Prostate gland (tissue), 2 donors: Measurements from ENCODE around the gene PALM3.

ENCODE experiments used
- POLR2A ChIP-seq: fragments of 450-650 bp; IDR thresholded peaks from one replicate; pipeline ENCODE4 v1.6.1; 2016; ENCODE audit warnings: antibody characterized with exemption, mild to moderate bottlenecking
- TF ChIP-seq, protein P1 (sequence below), 4 experiments: fragments of 200-600 bp in 2 of 4; fragments of 450-650 bp in 2 of 4; sonication (generic) in 2 of 4; IDR thresholded peaks; 1 replicate in 3 of 4; 2 replicates in 1 of 4; pipeline ENCODE4 v1.5.1; 2016 to 2019; ENCODE audit warnings: antibody characterized with exemption in 4 of 4, mild to moderate bottlenecking in 2 of 4, moderate library complexity in 2 of 4

DNA sequence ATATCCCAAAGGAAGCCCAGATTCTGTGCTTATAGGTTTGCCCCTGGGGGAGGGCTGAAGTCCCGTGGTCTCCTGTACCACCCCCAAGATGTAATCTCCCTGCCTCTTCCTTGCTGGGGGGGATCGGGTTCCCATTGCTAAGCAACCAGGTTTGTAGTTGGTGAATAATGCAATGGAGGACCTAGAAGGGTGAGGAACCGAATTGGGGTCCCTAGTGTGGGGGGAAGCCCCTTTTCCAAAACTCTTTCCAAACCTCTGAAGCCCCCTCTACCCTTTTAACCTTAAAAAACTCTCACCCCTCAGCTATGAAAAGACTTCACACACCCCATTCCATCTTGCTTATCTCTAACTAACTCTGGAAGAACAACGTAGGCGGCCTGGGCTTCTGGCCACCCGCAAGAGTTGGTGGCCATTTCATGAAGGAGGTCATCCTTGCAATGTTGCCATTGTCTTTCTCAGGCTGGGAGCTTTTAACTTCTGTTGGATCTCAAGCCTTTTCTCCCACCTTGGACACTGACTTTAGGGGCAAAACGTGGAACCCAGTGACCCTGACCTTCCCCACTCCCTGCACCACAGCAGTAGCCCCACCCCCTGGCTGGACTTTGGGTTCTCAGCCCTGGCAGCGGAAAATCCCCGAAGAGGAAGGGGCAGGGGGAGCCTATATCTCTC lies 661 bp downstream of the PALM3 start:
- TF ChIP-seq, protein P1, sequence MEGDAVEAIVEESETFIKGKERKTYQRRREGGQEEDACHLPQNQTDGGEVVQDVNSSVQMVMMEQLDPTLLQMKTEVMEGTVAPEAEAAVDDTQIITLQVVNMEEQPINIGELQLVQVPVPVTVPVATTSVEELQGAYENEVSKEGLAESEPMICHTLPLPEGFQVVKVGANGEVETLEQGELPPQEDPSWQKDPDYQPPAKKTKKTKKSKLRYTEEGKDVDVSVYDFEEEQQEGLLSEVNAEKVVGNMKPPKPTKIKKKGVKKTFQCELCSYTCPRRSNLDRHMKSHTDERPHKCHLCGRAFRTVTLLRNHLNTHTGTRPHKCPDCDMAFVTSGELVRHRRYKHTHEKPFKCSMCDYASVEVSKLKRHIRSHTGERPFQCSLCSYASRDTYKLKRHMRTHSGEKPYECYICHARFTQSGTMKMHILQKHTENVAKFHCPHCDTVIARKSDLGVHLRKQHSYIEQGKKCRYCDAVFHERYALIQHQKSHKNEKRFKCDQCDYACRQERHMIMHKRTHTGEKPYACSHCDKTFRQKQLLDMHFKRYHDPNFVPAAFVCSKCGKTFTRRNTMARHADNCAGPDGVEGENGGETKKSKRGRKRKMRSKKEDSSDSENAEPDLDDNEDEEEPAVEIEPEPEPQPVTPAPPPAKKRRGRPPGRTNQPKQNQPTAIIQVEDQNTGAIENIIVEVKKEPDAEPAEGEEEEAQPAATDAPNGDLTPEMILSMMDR (IDR thresholded peaks at IDR 0.05) = no peak
- TF ChIP-seq POLR2A = no peak
